AG09309 (cell line): ENCODE data around the gene PRPF38A.

Experiments used
- DNase-seq: peaks from one replicate; pipeline ENCODE4 v3.0.0-alpha.2; 2010; ENCODE audit warnings: low read depth
- H3K4me3 ChIP-seq: 2 replicates; pipeline ENCODE4 v1.5.1; 2011; ENCODE audit warnings: mild to moderate bottlenecking, low read depth, low read length, moderate library complexity; ENCODE audit not compliant: control insufficient read depth
- CTCF ChIP-seq: IDR thresholded peaks from 2 replicates; pipeline ENCODE4 v1.5.1; 2011; ENCODE audit warnings: mild to moderate bottlenecking, low read depth, low read length, inconsistent platforms; ENCODE audit not compliant: insufficient read depth, control insufficient read depth; ENCODE audit errors: missing control alignments

PRPF38A gene

GRCh38 chr1:52404116-52404974, at the start of gene PRPF38A, which contains the start of gene ORC1:
Gene PRPF38A (plus strand): TSS chr1:52404602. CDS start chr1:52404750, 148 bp downstream.
Gene ORC1 (minus strand): TSS chr1:52404423. CDS start chr1:52402223, 2,200 bp downstream.
- DNase-seq = peak; percentile 82
- peak within 1 kb of the TSS; percentile 84 for H3K4me3 ChIP-seq
- peak; percentile 63 for TF ChIP-seq CTCF

GRCh38 chr1:52355436-52355835, 49.0 kb upstream of the PRPF38A start:
- TF ChIP-seq CTCF = no peak
- no peak for DNase-seq

GRCh38 chr1:52355847-52356505, 48.4 kb upstream of the PRPF38A start:
- no peak overlapping the region for H3K4me3 ChIP-seq
- TF ChIP-seq CTCF = no peak
- DNase-seq = no peak

More at GRCh38 chr1:52355436-52355835, 49.0 kb upstream of the PRPF38A start:
- no peak overlapping the region for H3K4me3 ChIP-seq

GRCh38 chr1:52356818-52357355, 47.5 kb upstream of the PRPF38A start:
- H3K4me3 ChIP-seq = no peak overlapping the region
- no peak for TF ChIP-seq CTCF
- DNase-seq = no peak

- DNase-seq = no peak
- no peak for TF ChIP-seq CTCF
- H3K4me3 ChIP-seq = no peak overlapping the region
Observed at GRCh38 chr1:52357397-52357796, 47.0 kb upstream of the PRPF38A start.

- H3K4me3 ChIP-seq = no peak overlapping the region
- TF ChIP-seq CTCF = no peak
- no peak for DNase-seq
Observed at GRCh38 chr1:52358851-52359497, 45.4 kb upstream of the PRPF38A start.
